ENCODE results near the gene CFAP43.

DNA sequence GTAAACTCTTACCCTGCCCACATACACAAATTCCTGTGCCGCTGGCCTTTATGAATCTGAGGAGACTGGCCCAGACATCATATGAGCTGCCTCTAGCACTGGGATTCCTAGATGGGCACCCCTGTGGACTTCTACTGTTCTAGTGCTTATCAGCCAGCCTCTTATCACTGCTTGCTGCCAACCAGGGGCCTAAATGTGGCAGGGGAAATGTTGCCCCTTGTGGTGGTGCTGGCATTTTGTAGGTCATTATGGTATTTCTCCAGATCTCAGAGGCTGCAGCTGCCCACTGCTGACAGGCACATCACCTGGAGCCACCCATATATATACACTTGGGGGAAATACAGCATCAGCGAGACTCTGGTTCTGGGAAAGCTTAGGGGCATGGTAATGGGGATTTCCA lies 104.8 kb downstream of the CFAP43 start:
- TF ChIP-seq EZH2phosphoT487 (IDR thresholded peaks at IDR 0.05; ENCODE audit: low read depth, severe bottlenecking, unreplicated experiment) (no peak), EZH2 (IDR thresholded peaks at IDR 0.05; ENCODE audit: borderline replicate concordance) (no peak)
- TF ChIP-seq, protein P1, sequence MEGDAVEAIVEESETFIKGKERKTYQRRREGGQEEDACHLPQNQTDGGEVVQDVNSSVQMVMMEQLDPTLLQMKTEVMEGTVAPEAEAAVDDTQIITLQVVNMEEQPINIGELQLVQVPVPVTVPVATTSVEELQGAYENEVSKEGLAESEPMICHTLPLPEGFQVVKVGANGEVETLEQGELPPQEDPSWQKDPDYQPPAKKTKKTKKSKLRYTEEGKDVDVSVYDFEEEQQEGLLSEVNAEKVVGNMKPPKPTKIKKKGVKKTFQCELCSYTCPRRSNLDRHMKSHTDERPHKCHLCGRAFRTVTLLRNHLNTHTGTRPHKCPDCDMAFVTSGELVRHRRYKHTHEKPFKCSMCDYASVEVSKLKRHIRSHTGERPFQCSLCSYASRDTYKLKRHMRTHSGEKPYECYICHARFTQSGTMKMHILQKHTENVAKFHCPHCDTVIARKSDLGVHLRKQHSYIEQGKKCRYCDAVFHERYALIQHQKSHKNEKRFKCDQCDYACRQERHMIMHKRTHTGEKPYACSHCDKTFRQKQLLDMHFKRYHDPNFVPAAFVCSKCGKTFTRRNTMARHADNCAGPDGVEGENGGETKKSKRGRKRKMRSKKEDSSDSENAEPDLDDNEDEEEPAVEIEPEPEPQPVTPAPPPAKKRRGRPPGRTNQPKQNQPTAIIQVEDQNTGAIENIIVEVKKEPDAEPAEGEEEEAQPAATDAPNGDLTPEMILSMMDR (IDR thresholded peaks at IDR 0.05; ENCODE audit: poor library complexity) = peak; percentile 8

All from hepatocyte (in vitro differentiated cells).